HG03159 (cell line): ENCODE data around the gene CTNNB1.
A peak's percentile ranks its signal among the peaks of the same experiment; 100 is the strongest.

Source experiments
- ATAC-seq: cut with Tn5 transposase; IDR thresholded peaks from one replicate; pipeline ENCODE4 v1.9.1; 2021; ENCODE audit warnings: mild to moderate bottlenecking, moderate library complexity; ENCODE audit not compliant: unreplicated experiment

The CTNNB1 gene

GRCh38 chr3:41198950-41199865 is at the start of gene CTNNB1:
Gene CTNNB1, plus strand, starts transcription at chr3:41199505. Its CDS starts 24,564 bp downstream, at chr3:41224069.
- peak; percentile 75 for ATAC-seq

GRCh38 chr3:41155834-41156233 is 43.5 kb upstream of the CTNNB1 start:
- ATAC-seq, result no peak

GRCh38 chr3:41158947-41159346 is 40.4 kb upstream of the CTNNB1 start:
- no peak for ATAC-seq

GRCh38 chr3:41159588-41160189 is 39.6 kb upstream of the CTNNB1 start:
- no peak for ATAC-seq

GRCh38 chr3:41162541-41162940 is 36.8 kb upstream of the CTNNB1 start:
- ATAC-seq, result no peak

- ATAC-seq, result no peak
These were observed 36.3 kb upstream of the CTNNB1 start for GRCh38 chr3:41163006-41163405.

- ATAC-seq, result no peak
These were observed 35.9 kb upstream of the CTNNB1 start for GRCh38 chr3:41163421-41163820.

GRCh38 chr3:41164777-41165176 is 34.5 kb upstream of the CTNNB1 start:
- ATAC-seq, result no peak

- ATAC-seq, result no peak
These were observed 31.4 kb upstream of the CTNNB1 start for GRCh38 chr3:41167722-41168497.

- no peak for ATAC-seq
These were observed 30.3 kb upstream of the CTNNB1 start for GRCh38 chr3:41169023-41169422.

- no peak for ATAC-seq
These were observed 25.1 kb upstream of the CTNNB1 start for GRCh38 chr3:41173926-41174885.

- ATAC-seq, result no peak
These were observed 23.9 kb upstream of the CTNNB1 start for GRCh38 chr3:41175365-41175764.

GRCh38 chr3:41176596-41176995 is 22.7 kb upstream of the CTNNB1 start:
- no peak for ATAC-seq

- no peak for ATAC-seq
These were observed 20.7 kb upstream of the CTNNB1 start for GRCh38 chr3:41178576-41178975.

- no peak for ATAC-seq
These were observed 18.9 kb upstream of the CTNNB1 start for GRCh38 chr3:41180396-41180795.

GRCh38 chr3:41182504-41183059 is 16.7 kb upstream of the CTNNB1 start:
- ATAC-seq, result no peak

- no peak for ATAC-seq
These were observed 14.9 kb upstream of the CTNNB1 start for GRCh38 chr3:41184394-41184793.

- no peak for ATAC-seq
These were observed 13.0 kb upstream of the CTNNB1 start for GRCh38 chr3:41186297-41186696.

- no peak for ATAC-seq
These were observed 11.0 kb upstream of the CTNNB1 start for GRCh38 chr3:41188306-41188705.
